GM20000 (cell line): ENCODE measurements around the gene SYT17.

Experiments
- DNase-seq: peaks from one replicate; pipeline ENCODE4 v3.0.0; 2012; ENCODE audit warnings: low spot score
- TF ChIP-seq, protein P1 (sequence below): IDR thresholded peaks from 2 replicates; pipeline ENCODE4 v1.5.1; 2012; ENCODE audit warnings: mild to moderate bottlenecking, control low read depth; ENCODE audit errors: extremely low read depth, missing control alignments

The SYT17 gene

DNA sequence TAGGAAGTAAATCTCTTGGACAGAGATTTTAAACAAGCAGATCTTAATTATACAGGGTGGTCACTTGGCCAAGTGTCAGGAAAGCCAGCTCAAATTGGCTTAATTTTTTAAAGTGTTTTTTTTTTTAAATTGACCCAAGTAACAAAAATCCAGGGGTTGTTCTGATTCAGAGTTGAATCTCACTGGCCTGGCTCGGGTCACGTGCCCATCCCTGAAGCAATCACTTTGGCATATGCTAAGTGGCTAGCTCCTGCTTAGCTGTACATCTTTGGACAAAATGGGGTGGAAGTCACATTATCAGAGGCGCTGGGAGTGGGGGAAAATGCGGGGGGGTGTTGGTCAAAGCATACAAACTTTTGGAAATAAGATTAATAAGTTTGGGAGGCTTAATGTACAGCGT, 141.1 kb downstream of the SYT17 start:
- TF ChIP-seq, protein P1, sequence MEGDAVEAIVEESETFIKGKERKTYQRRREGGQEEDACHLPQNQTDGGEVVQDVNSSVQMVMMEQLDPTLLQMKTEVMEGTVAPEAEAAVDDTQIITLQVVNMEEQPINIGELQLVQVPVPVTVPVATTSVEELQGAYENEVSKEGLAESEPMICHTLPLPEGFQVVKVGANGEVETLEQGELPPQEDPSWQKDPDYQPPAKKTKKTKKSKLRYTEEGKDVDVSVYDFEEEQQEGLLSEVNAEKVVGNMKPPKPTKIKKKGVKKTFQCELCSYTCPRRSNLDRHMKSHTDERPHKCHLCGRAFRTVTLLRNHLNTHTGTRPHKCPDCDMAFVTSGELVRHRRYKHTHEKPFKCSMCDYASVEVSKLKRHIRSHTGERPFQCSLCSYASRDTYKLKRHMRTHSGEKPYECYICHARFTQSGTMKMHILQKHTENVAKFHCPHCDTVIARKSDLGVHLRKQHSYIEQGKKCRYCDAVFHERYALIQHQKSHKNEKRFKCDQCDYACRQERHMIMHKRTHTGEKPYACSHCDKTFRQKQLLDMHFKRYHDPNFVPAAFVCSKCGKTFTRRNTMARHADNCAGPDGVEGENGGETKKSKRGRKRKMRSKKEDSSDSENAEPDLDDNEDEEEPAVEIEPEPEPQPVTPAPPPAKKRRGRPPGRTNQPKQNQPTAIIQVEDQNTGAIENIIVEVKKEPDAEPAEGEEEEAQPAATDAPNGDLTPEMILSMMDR = no peak
- no peak for DNase-seq

DNA sequence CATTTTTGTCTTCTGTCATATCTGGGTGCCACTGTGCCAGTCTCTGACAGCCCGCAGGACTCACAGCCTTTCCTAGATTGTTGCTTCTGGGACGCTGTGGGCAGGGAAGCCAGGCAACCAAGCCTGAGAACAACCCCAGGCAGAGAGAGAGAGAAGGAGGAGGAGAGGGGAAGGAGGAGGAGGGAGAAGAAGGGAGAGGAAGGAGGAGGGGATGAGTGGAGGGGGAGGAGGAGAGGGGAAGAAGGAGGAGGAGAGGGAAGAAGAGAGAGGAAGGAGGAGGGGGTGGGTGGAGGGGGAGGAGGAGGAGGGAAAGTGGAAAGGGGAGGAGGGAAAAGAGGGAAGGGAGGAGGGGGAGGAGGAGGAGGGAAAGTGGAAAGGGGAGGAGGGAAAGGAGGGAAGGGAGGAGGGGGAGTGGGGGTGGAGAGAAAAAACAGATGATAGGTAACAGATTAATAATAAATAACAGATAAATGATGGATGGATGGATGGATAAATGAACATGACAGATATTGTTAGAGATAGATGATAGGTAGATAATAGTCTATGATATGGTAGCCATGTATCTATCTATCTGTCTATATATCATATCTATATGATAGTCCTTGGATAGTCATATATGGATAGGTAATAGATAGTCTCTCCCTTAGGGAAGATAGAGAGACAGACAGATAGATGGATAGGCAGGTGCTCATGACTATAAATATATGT, 146.8 kb downstream of the SYT17 start:
- no peak for DNase-seq
- TF ChIP-seq, protein P1 = no peak

DNA sequence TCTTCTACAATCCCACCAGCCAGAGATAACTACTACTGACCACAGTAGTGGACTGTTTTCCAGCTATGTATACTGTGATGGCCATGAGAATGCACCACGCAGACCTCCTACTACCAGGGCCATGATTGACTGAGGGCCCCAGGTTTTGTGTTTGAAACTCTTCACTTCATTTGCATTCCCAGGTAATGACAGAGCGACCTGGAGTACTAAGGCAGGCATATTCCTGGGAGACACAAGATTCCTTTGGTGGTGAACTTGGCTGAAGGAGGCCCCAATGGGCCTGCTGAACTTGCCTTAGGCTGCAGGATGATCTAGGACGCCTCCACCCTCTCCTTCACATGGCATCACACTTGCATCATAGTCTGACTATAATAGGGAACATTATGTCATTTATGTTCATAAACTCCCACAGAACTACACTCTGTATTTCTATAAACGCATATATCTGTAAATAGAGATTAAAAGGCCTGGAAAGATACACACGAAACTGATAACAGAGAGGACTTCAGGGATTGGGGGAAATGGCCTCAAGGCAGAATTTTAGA, 147.9 kb downstream of the SYT17 start:
- TF ChIP-seq, protein P1 = no peak

GRCh38 chr16:19316846-19317245, 148.8 kb downstream of the SYT17 start:
- DNase-seq = no peak
- TF ChIP-seq, protein P1 = no peak

More for the DNA sequence above, 147.9 kb downstream of the SYT17 start:
- no peak for DNase-seq
